B cell (primary cell): Measurements from ENCODE around the gene HLA-DPB1. TPM values are rescaled to one million over a fixed set of nuclear protein-coding genes. Genes with fewer than 3 reads are reported as not detected.
A peak's percentile ranks its signal among the peaks of the same experiment; 100 is the strongest.

Experiments
- ATAC-seq: fragments of 200-7000 bp; cut with Tn5 transposase; one replicate; pipeline ENCODE4 v1.10.0; 2021; ENCODE audit warnings: low read depth, mild to moderate bottlenecking, moderate number of reproducible peaks, moderate library complexity
- CTCF ChIA-PET: fragments of 350-600 bp; sonication (Branson Sonifier 250); formaldehyde crosslinking; loops from one replicate; lab custom pipeline; 2021; ENCODE audit warnings: antibody characterized with exemption, inconsistent platforms; lab: Charles Lee
- POLR2A ChIA-PET: fragments of 350-600 bp; sonication (Branson Sonifier 250); formaldehyde crosslinking; loops from one replicate; lab custom pipeline; 2021; ENCODE audit warnings: antibody characterized with exemption; lab: Charles Lee
- DNase-seq: peaks from one replicate; pipeline ENCODE4 v3.0.0; 2013
- H2AFZ ChIP-seq: 2 replicates; pipeline ENCODE4 v1.6.1; 2012; ENCODE audit warnings: mild to moderate bottlenecking, low read depth, low read length; ENCODE audit not compliant: insufficient read depth, poor library complexity, severe bottlenecking
- H3K27ac ChIP-seq, 2 donors: 1 replicate in 1 of 2; 2 replicates in 1 of 2; pipeline ENCODE4 v1.5.1; 2012 to 2013; ENCODE audit warnings: low read length in 2 of 2, mild to moderate bottlenecking in 2 of 2, moderate library complexity in 1 of 2
- H3K27me3 ChIP-seq, 4 experiments: fragments of 200-600 bp in 1 of 4; sonication (generic) in 1 of 4; replicated peaks in 1 of 4; 1 replicate in 2 of 4; 2 replicates in 2 of 4; pipeline versions ENCODE4 v1.6.1 to v1.7.0; 2013 to 2016; ENCODE audit warnings: low read length in 3 of 4, mild to moderate bottlenecking in 2 of 4, mixed read lengths in 1 of 4, moderate library complexity in 1 of 4; ENCODE audit not compliant: insufficient read depth in 4 of 4, control insufficient read depth in 3 of 4; ENCODE audit errors: control extremely low read depth in 1 of 4
- H3K36me3 ChIP-seq, 2 experiments: replicated peaks in 1 of 2; 1 replicate in 1 of 2; 2 replicates in 1 of 2; pipeline versions ENCODE4 v1.6.1 to v1.7.1; 2013; ENCODE audit warnings: low read length in 1 of 2; ENCODE audit not compliant: insufficient read depth in 2 of 2, control insufficient read depth in 1 of 2; ENCODE audit errors: control extremely low read depth in 1 of 2, extremely low read depth in 1 of 2
- H3K4me1 ChIP-seq, 2 donors: fragments of 200-600 bp in 1 of 2; sonication (generic) in 1 of 2; 1 replicate in 1 of 2; 2 replicates in 1 of 2; pipeline versions ENCODE4 v1.5.1 to v1.6.1; 2013 to 2017; ENCODE audit warnings: low read length in 2 of 2; ENCODE audit not compliant: control insufficient read depth in 2 of 2, insufficient read depth in 2 of 2
- H3K4me2 ChIP-seq: replicated peaks from 2 replicates; pipeline ENCODE3; 2012; ENCODE audit warnings: mild to moderate bottlenecking, low read depth, low read length; ENCODE audit not compliant: poor library complexity, severe bottlenecking
- H3K4me3 ChIP-seq, 5 experiments: fragments of 200-600 bp in 1 of 5; sonication (generic) in 1 of 5; 1 replicate in 3 of 5; 2 replicates in 2 of 5; pipeline versions ENCODE4 v1.5.1 to v1.7.0; 2011 to 2016; ENCODE audit warnings: low read length in 4 of 5, mild to moderate bottlenecking in 4 of 5, low read depth in 2 of 5, control low read depth in 1 of 5, moderate library complexity in 1 of 5; ENCODE audit not compliant: insufficient read depth in 1 of 5; ENCODE audit errors: control extremely low read depth in 1 of 5, extremely low read depth in 1 of 5
- H3K79me2 ChIP-seq: fragments of 200-600 bp; sonication (generic); one replicate; pipeline ENCODE4 v1.6.0; 2016; ENCODE audit warnings: low read length; ENCODE audit not compliant: control insufficient read depth, insufficient read depth
- H3K9ac ChIP-seq: fragments of 200-600 bp; sonication (generic); 2 replicates; pipeline ENCODE4 v1.6.1; 2017; ENCODE audit warnings: mild to moderate bottlenecking, low read length, moderate library complexity
- H3K9me3 ChIP-seq, 3 donors: one replicate each; pipeline versions ENCODE4 v1.6.1 to v1.7.1; 2013; ENCODE audit warnings: low read length in 2 of 3; ENCODE audit not compliant: control insufficient read depth in 2 of 3, insufficient read depth in 1 of 3; ENCODE audit errors: control extremely low read depth in 1 of 3
- H4K20me1 ChIP-seq: 2 replicates; pipeline ENCODE4 v1.6.0; 2012; ENCODE audit warnings: mild to moderate bottlenecking, low read length; ENCODE audit not compliant: insufficient read depth, control insufficient read depth, poor library complexity, severe bottlenecking
- H3K27ac Mint-ChIP-seq: one replicate; pipeline ENCODE4 v1.8.0; 2021; ENCODE audit warnings: mixed read lengths
- H3K27me3 Mint-ChIP-seq: one replicate; pipeline ENCODE4 v1.8.0; 2021; ENCODE audit warnings: mixed read lengths
- H3K4me1 Mint-ChIP-seq: one replicate; pipeline ENCODE4 v1.8.0; 2021; ENCODE audit warnings: mixed read lengths
- H3K4me3 Mint-ChIP-seq: one replicate; pipeline ENCODE4 v1.8.0; 2021; ENCODE audit warnings: mixed read lengths
- H3K9me3 Mint-ChIP-seq: one replicate; pipeline ENCODE4 v1.8.0; 2022; ENCODE audit warnings: mixed read lengths; ENCODE audit not compliant: insufficient read depth
- CTCF ChIP-seq: fragments of 200-600 bp; IDR thresholded peaks from one replicate; pipeline ENCODE4 v1.8.0; 2022; ENCODE audit warnings: antibody characterized with exemption, mild to moderate bottlenecking
- EZH2 ChIP-seq: IDR thresholded peaks from 2 replicates; pipeline ENCODE4 v1.6.1; 2012; ENCODE audit warnings: borderline replicate concordance, low read depth, mild to moderate bottlenecking, moderate library complexity, low read length; ENCODE audit not compliant: insufficient read depth, poor library complexity, severe bottlenecking
- WGBS: methylation state at CpG from one replicate; pipeline ENCODE4 v1.1.5; 2013; ENCODE audit warnings: missing lambda C conversion rate; ENCODE audit not compliant: insufficient coverage; 5-methylcytosine and 5-hydroxymethylcytosine counted together
- intact Hi-C: fragments of 100-400 bp; cut with micrococcal nuclease; formaldehyde crosslinking; loops from one replicate; pipeline ENCODE4 v1.10.0; 2022
- polyA plus RNA-seq: library from polyadenylated mRNA; depleted of rRNA; stranded (reverse); fragments of >200 nt; gene quantifications from 2 replicates; pipeline ENCODE4 v1.2.3, GENCODE V29; 2012
- total RNA-seq, 2 donors: library from RNA; stranded (reverse); fragments of 120-200 nt in 1 of 2; gene quantifications; 1 replicate in 1 of 2; 2 replicates in 1 of 2; pipeline versions ENCODE4 v1.2.3 to v1.2.4, GENCODE V29; 2013 to 2022

The HLA-DPB1 gene
- total and polyA plus RNA-seq, 2 donors (not counting 1 experiment from before 2014, with no cell fraction given) = 1,104 to 1,578 TPM

DNA sequence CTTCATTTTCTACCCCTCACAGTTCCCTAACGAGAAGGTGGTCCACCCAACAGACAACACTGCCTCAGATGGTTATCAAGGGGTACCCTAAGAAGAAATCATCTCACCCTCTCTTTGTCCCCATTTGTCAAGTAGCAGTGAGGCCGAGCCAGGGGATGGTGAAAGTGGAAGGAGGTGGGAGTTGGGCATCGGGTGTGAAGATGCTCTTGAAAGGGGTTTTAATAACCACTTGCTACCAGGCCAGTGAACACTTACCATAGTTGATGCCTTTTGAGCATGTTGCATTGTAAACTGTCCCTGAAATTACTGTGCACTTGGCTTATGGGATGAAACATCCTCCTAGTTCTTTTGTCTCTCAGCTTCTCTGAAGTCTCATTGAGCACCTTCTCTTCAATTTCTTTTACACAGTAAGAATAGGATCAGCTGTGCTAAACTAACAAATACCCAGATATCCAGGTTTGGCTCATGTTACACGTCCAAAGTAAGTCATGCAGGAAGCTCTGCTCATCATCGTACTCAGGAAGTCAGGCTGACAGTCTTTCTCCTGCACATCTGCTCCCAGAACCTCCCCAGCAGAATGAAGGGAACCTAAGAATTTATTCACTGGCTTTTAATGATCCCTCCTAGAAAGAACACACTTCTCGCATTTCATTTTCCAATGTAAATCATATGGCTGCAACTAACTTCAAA lies 13.3 kb downstream of the HLA-DPB1 start:
- Histone ChIP-seq H3K4me1 (peaks cover 12 to 21% of the 10 kb centered on the region in 2 donors), H3K9ac (no peak overlapping the region), H3K27ac (peak overlapping the region in 1 of 2 donors; percentile 60), H3K4me2 (no peak overlapping the region), H3K79me2 (peaks cover 12% of the 10 kb centered on the region), H3K36me3 (peaks cover 0 to 49% of the 10 kb centered on the region in 2 experiments), H3K4me3 (no peak overlapping the region), H2AFZ (no peak overlapping the region), H4K20me1 (no peaks in the 10 kb centered on the region), H3K27me3 (no peaks in the 10 kb centered on the region), H3K9me3 (no peaks in the 10 kb centered on the region)
- ChIA-PET POLR2A (interaction anchor here (0.9 to 1.3 kb wide), 4 partner anchors 8 to 159 kb away, joined by 3 to 8 read pairs (median 4); no protein-coding TSS in a partner anchor), CTCF (interaction anchor here (1.0 to 23.5 kb wide), 7 partner anchors 9 to 75 kb away, joined by 3 to 576 read pairs (median 5); partner anchors contain the start of gene HLA-DOA)
- WGBS = 75% methylated on average over 4 of the region's 6 CpGs
- no peaks in the 10 kb centered on the region for H3K9me3 Mint-ChIP-seq
- DNase-seq (peak; percentile 30), ATAC-seq (no peak)
- no peaks in the 10 kb centered on the region for H3K27me3 Mint-ChIP-seq
- peaks cover 40% of the 10 kb centered on the region for H3K4me1 Mint-ChIP-seq
- peak overlapping the region; percentile 57 for H3K27ac Mint-ChIP-seq
- intact Hi-C loops = no loop called here
- no peak overlapping the region for H3K4me3 Mint-ChIP-seq
- TF ChIP-seq CTCF = no peak
- no peak for TF ChIP-seq EZH2

DNA sequence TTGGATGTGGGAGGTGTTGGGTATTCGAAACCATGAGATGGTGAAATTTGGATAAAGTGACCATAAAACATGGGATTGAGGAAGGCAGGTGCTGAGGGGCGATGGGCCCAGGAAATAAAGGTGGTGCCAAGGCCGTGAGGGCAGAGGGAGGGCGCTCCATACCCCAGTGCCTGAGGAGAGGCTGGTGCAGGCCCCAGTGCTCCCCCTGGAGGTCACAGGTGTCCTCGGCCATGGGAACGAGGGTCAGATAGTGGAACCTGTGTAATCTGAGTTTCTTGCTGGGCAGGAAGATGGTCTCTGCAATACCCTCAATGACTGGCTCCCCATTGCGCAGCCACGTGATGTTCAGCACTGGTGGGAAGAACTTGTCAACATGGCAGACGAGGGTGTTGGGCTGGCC lies 16.2 kb downstream of the HLA-DPB1 start:
- Histone ChIP-seq H3K4me2 (no peak overlapping the region), H3K27me3 (no peaks in the 10 kb centered on the region), H3K36me3 (peaks cover 0 to 20% of the 10 kb centered on the region in 2 experiments), H4K20me1 (no peaks in the 10 kb centered on the region), H3K9me3 (peaks cover 0 to 2% (median 0%) of the 10 kb centered on the region in 3 donors), H2AFZ (no peak overlapping the region), H3K4me1 (peaks cover 27 to 33% of the 10 kb centered on the region in 2 donors), H3K4me3 (no peak overlapping the region), H3K27ac (peak overlapping the region; percentile 4 to 56), H3K79me2 (peaks cover 6% of the 10 kb centered on the region), H3K9ac (no peak overlapping the region)
- DNase-seq = peak; percentile 71
- Mint-ChIP-seq H3K4me1 (peaks cover 41% of the 10 kb centered on the region), H3K27me3 (no peaks in the 10 kb centered on the region), H3K9me3 (no peaks in the 10 kb centered on the region), H3K4me3 (no peak overlapping the region), H3K27ac (peak overlapping the region; percentile 76)
- WGBS = 36% methylated on average over 9 of the region's 9 CpGs
- intact Hi-C loops = loop anchor here (1.0 kb wide), 1 partner anchor 78 kb away; no protein-coding TSS in a partner anchor
- peak; percentile 71 for ATAC-seq
- ChIA-PET POLR2A (no interaction called here), CTCF (interaction anchor here (0.9 to 1.0 kb wide), 2 partner anchors 82 to 92 kb away, joined by 3 read pairs; no protein-coding TSS in a partner anchor)
- TF ChIP-seq EZH2 (no peak), CTCF (peak; percentile 68)
